GM12874 (cell line): ENCODE results near the gene PCBP3.

ENCODE experiments used
- CTCF ChIP-seq: IDR thresholded peaks from 2 replicates; pipeline ENCODE4 v1.5.1; 2011; ENCODE audit warnings: low read depth, mild to moderate bottlenecking, control low read depth, low read length, moderate library complexity; ENCODE audit not compliant: insufficient read depth

PCBP3 gene

DNA sequence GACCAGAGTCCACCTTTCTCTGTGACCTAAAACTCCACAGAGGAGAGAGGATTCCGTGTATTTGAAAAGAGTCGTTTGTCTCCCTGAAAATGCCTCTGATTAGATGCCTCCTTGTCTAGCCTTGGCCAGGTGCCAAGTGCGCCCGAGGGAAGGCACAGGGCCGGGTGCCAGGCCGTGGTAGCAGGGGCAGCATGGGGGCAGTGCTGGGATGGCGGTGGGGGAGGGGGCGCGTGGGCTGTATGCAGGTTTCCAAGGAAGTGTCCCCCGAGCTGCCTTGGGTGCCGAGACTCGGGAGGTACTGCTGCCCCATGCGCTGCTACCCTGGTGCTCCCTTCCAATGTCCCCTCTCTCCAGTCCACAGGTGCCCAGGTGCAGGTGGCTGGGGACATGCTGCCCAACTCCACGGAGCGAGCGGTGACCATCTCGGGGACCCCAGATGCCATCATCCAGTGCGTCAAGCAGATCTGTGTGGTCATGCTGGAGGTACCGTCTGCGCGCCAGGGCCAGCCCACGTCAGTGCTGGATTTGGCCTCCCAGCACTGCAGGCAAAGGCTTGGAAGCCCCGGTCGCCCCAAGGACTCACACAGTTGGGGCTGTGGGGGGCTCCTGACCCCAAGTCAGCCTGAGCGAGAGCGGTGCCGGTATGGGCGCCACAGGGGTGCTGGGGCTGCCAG, 267.2 kb downstream of the PCBP3 start:
- TF ChIP-seq CTCF: no peak

DNA sequence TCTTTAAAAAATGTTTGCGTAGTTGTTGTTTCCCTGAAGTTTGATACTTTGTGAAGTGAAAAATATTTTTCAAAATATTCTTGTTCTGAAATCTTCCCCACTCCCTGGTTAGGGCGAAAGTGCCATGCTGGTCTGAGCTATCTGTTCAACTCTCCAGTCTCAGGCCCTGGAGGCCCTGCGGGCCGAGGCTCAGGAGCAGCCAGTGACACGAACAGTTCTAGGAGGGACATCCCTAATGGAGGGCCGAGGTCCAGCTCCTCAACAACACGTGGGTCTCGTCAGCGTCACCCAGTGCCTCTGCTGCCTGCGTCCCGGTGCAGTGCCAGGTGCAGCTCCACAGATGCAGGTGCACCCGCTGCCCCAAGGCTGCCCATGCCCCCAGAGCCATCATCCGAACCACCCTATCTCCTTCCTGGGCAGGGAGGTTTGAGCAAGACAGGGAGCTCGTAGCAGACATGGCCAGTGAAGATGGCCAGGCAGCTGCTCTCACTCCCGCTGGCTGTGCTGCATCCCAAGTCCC, 268.3 kb downstream of the PCBP3 start:
- no peak for TF ChIP-seq CTCF

- no peak for TF ChIP-seq CTCF
These were observed 269.3 kb downstream of the PCBP3 start for GRCh38 chr21:45912611-45913417.

- TF ChIP-seq CTCF: no peak
These were observed 269.9 kb downstream of the PCBP3 start for GRCh38 chr21:45913418-45913765.

- TF ChIP-seq CTCF: no peak
These were observed 270.4 kb downstream of the PCBP3 start for GRCh38 chr21:45913886-45914285.

GRCh38 chr21:45914321-45914845, 270.9 kb downstream of the PCBP3 start:
- TF ChIP-seq CTCF: no peak

DNA sequence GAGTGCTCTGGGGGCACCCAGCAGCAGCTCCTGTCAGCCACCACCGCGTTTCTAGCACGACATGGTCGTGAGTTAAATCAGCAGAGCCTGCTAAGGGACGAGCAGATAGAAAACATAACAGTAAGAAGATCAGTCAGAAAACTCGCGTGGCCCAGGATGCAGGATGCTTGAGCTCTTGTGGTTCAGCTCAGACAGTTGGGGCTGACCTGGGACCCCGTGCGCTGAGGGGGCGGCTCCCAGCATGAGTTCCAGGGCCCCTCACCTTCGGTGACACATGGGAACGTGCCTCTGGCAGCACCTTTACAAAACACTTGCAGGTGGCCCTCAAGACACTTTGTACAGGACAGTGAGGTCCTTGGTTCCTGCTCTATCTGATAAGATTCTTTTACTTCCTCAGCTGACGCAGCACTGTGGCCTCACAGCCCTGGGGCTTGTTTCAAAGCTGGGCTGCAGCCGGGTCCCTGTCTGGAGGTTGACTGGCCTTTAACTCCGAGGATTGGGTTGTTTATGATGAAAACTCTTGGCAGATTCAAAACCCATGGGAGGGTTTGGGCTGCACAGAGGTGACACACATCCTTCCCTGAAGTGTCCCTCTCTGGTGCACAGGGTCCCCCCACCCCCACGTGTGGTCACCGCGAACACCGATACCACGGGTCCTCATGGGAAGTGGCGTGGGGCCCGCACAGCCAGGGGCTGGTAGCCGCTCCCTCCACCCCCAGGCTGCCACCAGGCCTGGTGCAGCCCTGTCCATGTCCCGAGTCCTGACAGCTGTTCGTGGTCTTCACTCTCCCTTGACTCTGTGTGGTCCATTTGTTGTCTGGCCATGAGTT, 272.7 kb downstream of the PCBP3 start:
- no peak for TF ChIP-seq CTCF
